GM18909 (cell line): ENCODE data around the gene SLC39A6.
"Not testable (repeated sequence)": the region's sequence is repeated elsewhere in the genome, so short reads cannot be mapped to it uniquely, and the experiment has no call there.

Experiments
- ATAC-seq: cut with Tn5 transposase; IDR thresholded peaks from one replicate; pipeline ENCODE4 v1.9.1; 2021; ENCODE audit warnings: mild to moderate bottlenecking; ENCODE audit not compliant: unreplicated experiment, poor library complexity

Gene SLC39A6

DNA sequence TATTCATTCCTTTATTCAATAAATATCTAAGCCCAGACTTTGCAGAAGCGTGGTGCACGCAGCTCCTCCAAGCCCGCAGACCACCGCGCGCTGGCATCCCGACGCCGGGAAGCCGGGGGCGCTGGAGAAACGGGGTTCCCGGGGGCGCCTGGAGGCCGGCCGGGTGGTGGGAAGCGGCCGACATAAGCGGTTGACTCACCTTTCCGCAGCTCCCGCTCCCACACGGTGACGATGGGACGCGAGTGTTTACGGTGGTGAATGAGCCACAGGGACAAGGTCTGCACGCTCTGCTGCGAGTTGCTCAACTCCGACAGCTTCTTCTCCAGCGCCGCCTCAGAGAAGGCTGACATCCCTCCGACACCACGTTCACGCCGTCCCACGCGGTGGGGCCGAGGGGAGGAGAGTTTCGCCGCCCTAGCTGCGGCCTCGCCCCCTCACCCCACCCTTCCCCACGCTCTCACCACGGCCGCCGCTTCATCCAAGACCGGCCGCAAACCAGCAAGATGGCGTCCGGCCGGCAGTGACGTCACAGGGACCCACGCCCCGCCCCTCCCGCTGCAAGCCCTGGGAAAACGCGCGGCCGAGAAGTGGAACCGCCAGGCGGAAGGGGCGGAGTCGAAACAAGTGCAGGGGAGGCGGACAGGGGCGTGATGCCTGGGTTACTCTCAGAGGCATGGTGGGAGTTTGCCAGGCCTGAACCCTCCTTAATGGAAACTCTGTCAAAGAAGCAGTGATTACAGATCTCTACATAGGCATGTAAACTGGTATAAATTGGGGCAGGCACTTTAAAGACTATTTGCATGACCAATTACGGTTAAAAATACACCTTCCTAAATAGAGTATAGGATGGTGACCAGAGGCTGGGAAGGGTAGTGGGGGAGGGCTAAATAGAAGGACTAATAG lies 61.8 kb downstream of the SLC39A6 start, which contains the start of gene RPRD1A:
Gene RPRD1A, minus strand, starts transcription at position 505 of the 903 bp plus-strand sequence. Its CDS starts 155 bp downstream, at position 350.
- ATAC-seq: peak; percentile 97

DNA sequence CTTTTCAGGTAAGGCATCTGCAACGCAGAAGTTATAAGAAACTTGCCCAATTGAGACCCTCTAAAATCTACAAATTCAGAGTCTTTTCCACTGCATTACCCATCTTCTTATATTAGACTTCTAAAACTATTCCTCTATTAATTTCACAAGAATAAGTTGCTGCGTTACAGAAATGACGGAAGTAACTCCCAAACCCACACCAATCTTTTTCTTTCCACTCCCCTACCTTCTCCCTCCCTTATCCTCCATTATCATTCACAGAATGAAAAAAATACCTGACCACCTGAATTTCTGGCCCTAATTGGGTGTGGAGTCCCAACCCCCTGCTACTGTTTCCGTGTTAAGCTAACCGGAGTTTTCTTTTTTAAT lies 62.5 kb downstream of the SLC39A6 start:
- ATAC-seq: peak; percentile 0

DNA sequence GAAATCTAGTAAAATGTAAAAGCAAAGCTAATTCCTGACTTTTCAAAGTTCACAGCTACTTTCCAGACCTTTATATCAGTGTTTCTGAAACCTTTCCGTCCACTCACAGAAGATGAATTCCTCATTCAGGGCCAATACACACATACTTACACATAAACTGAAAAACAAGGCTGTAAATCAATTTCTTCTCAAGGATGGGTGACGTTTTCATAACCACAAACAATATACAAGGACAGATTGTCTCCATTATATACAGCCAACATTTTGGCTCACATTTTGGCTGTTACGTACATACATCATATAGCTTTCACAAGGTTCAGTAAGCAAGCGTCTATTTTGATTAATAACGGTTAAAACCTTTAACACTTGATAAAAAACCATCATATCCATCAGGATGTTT lies 63.1 kb downstream of the SLC39A6 start:
- ATAC-seq: no peak

- not testable (repeated sequence) for ATAC-seq
Observed at GRCh38 chr18:36064809-36065079, 64.4 kb downstream of the SLC39A6 start.

DNA sequence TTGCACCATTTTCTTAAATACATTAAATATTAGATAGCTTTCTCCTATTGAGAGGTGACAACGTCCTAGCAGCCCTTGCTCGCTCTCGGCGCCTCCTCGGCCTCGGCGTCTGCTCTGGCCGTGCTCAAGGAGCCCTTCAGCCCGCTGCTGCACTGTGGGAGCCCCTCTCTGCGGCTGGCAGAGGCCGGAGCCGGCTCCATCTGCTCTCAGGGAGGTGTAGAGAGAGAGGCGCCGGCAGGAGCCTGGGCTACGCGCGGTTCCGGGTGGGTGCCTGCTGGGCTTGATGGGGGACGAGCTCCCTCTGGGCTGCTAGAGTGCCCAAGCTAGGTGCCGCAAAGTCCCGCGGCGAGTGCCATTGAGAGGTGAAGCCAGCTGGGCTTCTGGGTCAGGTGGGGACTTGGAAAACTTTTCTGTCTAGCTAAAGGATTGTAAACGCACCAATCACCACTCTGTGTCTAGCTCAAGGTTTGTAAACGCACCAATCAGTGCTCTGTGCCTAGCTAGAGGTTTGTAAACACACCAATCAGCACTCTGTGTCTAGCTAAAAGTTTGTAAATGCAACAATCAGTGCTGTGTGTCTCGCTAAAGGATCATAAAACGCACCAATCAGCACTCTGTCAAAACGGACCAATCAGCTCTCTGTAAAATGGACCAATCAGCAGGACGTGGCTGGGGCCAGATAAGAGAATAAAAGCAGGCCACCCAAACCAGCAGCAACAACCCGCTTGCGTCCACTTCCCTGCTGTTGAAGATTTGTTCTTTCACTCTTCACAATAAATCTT lies 64.9 kb downstream of the SLC39A6 start:
- ATAC-seq: no peak

- no peak for ATAC-seq
Observed at GRCh38 chr18:36058674-36059073, 70.5 kb downstream of the SLC39A6 start.
